ENCODE results near the gene AKT1.
A peak's percentile ranks its signal among the peaks of the same experiment; 100 is the strongest.

The AKT1 gene

DNA sequence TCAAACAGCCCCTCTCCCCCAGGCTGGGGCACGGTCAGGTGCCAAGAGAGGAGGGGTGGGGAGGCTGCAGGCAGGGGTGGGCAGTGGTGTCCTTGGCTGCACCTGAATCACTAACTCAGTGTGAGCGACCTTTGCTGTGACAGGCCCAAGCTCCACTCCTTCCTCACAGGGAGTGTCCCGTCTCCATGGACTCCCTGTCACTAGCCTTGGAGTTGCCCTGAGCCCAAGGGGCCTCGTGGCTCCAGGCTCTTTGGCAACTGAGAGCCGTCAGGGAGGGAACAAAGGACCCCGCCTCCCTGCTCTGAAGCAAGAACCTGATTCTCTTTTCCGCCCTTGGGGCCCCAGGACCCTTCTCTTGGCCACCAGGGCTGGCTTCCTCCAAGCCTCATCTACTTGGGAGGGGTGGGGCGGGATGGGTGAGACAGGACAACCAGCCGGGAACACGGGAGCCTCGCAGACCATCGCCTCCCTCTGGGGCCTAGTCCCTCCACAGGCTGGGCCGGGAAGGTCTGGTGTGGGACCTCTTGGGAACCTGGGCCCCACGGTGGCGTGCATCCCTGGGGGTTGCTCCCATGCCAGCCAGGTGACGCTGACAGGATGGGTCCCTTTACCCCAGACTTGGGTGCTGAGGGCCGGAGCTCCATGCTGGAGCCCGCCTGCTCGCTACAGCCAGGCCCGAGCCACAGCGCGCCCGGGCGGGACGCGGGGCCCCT lies 72.5 kb downstream of the AKT1 start:
- DNase-seq: no peak

DNA sequence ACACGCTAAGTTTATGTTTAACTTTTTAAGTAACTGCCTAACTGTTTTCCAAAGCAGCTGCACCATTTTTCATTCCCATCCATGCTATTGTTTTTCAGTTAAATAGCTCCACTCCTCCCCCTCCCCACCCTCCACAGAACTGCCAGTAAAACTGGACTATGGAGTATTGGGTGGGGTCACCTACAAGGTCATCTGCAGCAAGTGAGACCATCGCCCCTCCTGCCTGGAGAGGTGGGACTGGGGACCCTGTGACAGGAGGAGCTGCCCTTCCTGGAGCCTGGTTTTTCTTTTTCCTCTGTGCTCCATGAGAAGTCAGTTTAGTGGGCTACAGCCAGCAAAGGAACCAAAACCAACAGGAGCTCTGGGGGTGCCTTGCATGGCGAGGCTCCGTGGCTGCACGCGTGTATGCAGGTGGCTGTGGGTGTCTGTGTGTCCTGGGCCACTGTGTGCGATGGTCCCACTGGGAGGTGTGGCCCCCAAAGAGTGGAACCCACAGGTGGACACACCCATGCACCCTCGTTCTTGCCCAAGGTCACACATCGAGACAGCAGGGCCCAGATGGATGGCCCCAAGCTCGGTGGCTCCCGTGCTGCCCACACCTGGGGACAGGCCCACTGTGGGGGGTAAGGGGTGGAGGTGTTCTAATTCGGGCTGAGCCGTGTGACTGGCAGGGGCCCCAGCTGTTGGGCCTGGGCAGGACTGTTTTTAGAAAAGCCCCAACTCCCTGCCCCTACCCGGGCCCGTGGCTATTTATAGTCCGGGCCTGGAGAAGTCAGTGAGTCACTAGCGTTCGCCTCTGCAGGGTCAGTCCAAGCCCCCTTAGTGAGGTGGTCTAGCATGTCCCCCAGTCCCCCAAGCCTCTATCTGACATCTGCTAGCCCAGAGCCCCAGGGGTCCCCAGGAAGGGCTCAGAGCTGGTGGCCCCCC lies 73.8 kb downstream of the AKT1 start:
- peak; percentile 36 for DNase-seq

Data from fibroblast of skin of back (primary cell).